NCI-H774 (cell line): Measurements from ENCODE around the gene TARS3.
"Not testable (repeated sequence)": the region's sequence is repeated elsewhere in the genome, so short reads cannot be mapped to it uniquely, and the experiment has no call there.

Source experiments
- DNase-seq: peaks from one replicate; lab custom pipeline; 2025; lab: John Stamatoyannopoulos, UW

Gene TARS3

DNA sequence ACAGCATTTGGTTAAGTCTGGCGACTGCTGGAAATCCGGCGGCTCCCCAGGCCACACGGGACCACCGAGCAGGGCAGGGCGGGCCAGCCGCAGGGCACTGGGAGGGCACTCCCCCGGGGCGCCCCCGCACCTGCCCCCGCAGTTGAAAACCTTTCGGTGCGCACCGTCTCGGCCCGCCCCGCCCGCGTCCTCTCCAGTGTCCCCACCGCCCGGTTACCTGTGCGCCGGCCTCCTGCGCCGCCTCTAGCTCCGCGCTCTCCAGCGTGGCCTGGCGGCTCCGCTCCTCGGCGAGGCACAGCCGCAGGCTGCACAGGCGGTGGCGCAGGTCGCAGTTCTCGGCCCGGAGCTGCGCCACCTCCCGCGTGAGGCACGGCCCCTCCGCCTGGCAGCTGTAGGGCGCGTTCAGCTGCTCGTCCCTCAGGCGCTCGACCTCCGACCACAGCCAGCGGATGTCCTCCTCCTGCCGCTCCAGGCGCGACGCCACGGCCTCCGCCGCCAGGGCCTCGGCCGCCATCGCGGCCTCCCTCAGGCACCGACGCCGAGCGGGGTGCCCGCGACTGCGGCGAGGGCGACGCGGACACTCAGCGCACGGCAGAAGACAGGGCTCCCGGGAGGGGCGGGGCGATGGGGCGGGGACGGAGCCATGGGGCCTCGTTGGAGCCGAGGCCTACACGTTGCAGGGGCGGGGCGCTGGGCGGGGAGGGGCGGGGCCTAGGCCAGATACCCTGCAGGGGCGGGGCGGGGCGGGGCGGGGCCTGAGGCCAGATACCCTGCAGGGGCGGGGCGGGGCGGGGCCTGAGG is at the start of gene TARS3:
TARS3 (minus strand) TSS at position 600 of the 801 bp plus-strand sequence; CDS start at position 514, 86 bp downstream.
- DNase-seq, result peak; percentile 85

DNA sequence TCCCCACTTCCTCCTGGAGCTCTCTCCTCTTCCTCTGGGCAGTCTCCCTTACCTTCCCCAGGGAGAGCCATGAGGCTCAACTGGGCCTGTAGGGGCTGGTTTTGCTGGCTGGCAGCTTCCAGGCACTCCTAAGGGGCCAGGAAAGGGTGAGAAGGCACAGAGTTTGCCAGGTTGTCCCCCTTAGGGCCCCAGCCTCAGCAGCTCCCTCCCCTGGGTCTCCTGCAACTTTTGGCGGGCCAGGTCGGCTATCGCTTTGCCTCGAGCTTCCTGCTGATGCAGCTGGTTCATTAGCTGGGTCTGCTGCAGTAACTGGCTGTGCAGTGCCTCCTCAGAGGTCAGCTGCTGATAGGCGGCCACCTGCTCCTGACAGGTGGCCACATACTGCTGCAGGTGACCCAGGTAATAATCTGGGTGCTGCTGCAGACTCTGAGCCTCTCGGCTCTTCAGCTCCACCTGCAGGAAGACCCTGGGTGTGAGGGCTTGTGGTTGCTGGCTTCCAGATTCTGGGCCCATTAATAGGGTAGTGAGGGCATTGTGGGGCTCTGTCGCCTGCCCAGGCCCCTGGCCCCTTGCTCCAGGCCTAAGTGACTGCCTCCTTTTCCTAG is 49.3 kb upstream of the TARS3 start:
- peak; percentile 79 for DNase-seq

DNA sequence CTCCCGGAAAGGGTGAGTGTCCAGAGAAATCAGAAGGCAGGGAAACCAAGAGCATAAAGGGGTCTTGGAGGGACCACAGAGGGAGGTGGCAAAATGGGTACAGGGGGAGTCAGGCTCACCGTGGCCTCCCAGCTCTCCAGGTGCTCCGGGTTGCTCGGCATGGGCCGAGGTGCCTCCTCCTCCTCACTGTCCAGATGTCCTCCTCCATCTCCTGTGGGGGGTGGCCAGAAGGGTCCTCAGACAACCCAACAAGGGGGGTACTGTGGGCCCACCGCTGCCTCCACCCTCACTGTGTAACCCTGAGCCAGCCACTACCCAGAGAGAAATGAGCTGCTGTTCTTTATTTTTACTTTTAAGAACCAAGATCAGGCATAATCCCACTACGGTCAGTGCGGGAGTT is 48.6 kb upstream of the TARS3 start:
- DNase-seq, result no peak

DNA sequence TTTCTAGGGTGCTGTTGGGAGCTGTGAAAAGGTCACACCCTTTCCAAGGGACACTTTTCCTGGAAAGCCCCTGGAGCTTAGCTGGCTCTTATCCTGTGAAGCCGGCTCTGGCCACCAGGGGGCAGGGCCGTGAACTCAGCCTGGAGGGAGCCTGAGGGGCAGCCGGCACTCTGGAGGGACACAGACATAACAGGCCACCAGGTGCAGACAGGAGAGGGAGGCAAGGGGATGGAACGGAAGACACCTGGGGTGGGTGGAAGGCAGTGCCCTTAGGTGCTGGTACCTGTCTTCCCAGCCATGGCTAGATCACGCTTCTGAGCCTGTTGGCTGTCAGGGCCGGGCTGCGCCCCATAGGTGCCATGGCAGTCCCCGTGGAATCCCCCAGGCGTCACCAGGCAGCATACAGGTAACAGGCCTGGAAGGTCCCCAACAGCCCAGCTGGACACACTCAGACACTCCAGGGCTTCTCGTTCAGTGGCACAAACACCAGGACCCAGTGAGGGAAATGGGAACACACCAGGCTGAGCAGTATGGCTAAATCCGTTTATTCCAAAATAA is 42.9 kb upstream of the TARS3 start:
- DNase-seq, result not testable (repeated sequence)

DNA sequence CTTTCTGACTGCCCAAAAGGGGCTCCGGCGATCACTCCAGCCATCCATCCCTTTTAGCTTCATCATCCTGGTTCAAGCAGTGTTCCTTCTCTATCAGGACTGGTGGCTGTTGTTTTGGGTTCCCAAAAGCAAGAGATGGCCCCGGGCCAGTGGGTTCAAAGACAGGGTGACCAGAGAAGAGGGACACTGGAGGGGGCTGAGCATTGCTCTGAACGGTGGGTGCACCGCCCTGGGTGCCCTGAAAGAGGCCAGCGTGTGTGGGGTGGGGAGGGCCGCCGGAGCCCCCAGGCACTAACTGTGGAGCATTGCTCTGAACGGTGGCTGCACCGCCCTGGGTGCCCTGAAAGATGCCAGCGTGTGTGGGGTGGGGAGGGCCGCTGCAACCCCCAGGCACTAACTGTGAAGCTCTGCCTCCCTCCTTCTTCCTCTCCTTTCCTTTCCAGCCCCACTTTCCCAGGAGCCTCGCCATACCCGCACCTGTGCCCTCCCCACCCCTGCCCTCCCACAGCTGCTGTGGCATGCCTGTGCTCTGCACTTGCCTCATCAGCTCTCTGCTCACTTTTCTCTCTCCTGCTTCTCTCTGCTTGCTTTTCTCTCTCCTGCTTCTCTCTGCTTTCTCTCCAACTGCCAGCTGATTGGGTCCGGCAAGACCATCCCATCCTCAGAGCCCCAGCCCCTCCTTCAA is 41.6 kb upstream of the TARS3 start:
- DNase-seq, result no peak

DNA sequence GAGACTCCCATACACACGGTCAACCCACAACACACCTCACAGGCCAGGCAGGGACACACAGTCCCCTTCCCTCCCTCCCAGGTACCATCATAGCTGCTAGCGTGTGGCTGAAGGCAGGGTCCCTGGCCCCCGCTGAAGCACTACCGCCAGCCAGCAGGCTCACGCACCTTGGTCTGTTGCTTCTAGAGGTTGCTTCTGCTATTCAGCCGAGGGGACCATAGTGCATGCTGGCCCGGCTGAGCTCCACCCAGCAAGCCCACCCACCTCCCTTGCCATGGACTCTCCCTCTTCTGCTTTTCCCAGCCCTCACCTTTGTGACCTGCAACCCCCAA is 41.0 kb upstream of the TARS3 start:
- DNase-seq, result not testable (repeated sequence)

DNA sequence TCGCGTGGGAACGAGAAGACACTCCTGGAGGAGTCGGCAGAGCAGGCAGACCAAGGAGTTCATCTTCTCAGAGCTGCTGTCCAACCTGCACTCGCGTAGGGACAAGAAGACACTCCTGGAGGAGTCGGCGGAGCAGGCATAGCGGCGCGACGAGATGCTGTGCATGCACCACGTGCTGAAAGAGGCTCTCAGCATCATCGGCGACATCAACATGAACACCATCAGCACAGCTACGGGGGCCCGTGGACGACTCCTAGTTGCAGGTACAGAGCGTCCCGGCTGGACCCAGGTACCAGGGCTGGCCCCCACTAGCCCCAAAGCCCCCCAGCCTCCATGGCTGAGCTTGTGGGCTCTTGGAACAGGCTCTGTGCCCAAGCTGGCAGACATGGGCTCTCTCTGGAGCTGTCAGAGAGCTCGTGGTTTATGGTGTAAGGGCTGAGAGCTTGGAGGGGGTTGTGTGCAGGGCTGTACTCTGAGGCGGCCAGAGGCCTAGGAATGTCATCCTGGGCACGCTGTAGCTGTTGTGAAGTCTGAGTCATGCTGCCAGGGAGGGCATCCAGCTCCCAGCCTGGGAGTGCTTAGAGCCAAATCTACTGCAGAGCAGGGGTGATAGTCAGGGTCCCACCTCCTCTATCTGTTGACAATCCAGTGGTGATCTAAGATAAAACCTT is 40.5 kb upstream of the TARS3 start:
- not testable (repeated sequence) for DNase-seq

DNA sequence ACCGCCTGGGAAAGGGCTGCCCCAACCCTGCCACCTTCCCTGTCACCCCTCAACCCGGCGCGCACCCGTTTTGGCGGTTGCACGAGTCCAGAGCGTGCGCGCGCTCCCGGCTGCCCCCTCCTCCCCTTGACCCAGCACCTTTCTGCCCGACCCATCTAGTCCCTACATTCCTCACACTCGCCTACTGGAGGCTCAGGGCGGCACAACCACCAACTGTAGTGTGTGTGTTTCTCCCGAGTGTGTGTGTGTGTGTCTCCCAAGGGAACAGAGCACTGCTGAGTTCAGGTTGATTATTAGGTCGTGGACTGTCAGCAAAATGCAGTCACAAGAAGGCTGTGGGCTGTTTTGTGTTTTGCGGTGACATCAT is 22.4 kb upstream of the TARS3 start:
- not testable (repeated sequence) for DNase-seq

DNA sequence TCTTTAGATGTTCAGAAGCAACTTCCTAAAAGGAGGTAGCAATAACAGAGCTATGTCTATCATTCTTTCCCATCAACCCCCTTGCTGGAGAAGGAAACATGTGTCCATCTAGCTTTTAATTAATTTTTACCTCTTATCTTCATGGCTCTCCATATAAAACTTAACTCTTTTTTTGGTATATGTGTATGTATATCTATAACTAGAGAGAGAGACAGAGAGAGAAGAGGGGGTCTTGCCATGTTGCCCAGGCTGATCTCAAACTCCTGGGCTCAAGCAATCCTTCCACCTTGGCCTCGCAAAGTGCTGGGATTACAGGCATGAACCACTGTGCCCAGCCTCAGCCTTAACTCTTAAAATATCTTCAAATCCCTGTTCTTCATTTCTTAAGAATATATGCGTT is 10.6 kb upstream of the TARS3 start:
- DNase-seq, result not testable (repeated sequence)

DNA sequence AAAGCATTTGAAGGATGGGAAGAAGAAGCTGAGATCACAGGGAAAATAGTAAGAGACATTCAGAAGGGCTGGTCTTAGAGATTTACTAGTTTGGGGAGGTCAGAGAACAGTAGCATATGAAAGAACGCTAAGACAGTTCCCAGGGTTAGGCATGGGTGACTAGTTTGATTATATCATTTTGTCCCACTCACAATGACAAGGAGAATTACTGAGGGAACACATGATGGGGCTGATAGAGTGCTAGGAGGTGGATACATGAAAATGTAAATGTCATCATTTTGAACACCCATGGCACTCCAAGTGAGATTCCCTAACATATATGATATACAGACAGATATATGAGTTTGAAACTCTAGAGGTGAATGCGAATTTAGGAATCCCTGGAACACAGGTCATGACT is 9.3 kb upstream of the TARS3 start:
- no peak for DNase-seq

DNA sequence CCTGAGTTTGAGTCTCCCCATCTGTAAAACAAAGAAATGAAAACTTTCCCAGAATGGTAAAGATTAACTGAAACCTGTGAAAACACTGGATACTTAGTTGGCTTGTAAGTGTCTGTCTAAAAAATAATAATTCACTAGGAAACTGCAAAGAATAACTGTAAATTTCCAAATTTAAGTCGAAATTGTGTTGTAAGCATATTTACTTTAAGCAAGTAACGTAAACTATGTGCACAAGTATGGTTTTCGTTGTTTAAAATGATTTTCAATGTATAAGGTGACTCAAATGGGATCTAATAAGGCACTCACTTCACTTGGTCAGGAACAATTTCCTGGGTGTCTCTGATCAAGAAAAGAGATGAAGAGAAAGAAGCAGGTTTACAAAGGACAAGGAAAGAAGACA is 8.5 kb upstream of the TARS3 start:
- DNase-seq, result no peak

DNA sequence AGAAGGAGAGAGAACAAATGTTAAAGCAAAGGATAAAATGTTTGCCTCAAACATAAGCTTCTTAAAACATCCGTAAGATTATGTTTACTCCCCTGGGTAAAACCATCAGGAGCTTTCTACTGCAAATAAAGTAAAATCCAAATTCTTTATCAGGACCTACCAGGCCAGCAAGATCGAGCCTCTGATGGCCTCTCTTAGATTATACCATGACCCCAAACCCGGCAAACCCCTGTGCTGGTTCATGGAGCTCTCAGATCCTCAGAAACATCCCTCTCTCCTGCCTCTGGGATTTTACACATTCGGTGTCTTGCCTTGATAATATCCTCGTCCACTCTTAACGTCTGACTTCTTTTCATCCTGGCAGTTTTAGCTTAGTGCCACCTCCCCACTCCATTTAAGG is 7.5 kb upstream of the TARS3 start:
- DNase-seq, result no peak

DNA sequence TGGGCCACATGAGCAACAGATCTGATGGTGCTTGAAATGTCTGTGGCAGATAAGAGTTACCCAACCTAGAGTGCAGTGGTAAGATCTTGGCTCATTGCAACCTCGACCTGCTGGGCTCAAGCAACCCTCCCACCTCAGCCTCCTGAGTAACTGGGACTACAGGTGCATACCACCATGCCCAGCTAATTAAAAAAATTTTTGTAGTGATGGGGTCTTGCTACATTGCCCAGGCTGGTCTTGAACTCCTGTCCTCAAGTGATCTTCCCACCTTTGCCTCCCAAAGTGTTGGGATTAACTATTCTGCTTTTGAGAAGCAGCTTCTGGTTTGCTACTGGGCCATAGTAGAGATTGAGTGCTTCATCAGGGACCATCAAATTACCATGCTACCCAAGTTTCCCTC is 2.9 kb upstream of the TARS3 start:
- no peak for DNase-seq

DNA sequence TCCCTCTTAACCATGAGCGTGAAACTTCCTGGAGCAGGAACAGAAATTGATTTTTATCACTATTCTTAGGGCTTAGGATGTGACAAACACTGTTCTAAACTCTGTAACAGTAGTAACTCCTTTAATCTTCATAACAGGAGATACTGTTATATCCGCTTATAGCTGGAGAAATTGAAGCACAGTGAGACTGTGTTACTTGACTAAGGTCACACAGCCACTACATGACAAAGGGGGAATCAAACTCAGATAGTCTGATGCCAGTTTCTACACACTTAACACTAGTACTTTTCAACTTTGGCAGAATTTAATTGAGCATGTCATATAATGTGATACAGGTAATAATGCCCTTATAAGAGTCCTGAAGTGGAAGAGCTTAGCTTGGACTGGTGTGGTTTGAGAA is 800 bp upstream of the TARS3 start:
- no peak for DNase-seq

DNA sequence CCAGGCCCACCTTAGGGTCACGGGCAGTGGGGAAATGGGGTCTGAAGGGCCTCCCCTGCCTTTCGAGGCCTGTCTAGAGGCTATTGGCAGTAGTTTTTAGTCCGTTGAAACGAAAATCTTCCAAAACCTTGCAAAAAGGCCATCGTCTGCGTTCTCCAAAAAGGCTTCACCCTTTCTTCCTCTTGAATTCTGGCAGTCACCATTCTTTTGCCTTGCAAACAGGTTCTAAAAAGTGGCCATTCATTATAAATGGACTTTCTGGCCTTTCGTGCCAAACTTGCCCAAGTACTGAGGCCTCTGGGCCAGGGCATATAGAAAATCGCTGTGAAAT is 367 bp upstream of the TARS3 start:
- no peak for DNase-seq

DNA sequence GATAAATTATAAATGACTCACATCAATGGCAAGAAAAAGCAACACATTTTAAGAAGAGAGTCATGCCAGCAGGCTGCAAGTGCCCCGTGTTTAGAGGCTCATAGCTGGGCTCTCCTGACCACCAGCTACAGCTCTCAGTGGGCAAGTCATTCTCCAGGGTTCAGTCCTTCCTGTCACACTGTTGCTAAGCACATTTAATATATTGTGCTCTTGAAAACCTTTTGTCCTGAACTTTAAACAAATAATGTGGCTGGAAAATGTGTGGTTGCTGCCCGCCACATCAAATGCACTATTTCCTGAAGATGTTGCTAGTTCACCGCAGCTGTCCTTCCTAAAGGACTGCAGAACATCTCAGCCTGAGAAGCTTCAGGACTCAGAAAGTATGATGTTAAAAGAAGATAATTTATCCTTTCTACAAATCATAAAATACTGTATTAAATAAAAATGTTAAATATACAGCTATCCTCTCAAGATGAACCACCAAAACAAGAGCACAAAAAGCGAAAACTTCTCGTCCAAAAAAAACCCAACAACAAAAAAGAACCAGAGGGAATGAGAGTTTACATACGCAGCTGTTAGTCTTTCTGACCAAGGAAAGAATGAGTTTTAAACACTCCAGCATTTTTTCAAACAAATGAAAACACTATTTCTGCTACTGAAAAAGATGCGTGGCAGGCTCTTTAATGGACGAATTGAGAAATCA is 951 bp downstream of the TARS3 start:
- DNase-seq, result peak; percentile 38

DNA sequence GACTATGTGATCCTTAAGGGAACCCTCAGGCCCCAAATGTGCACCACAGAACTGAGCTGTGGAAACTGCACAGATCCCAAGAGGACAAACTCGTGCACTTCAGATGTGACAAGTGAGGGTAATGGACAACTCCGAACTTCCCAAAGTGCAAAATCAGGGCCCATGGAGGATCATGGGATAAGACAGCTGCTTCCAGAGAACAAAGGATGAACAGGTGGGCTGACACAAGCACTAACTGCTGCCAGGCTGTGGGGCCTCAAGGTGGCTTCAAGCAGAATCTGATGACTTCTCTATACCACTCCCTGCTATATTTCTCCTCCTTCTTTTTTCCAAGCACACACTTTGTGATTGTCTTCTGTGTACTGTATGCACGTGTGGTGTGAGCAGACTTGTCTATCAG is 5.4 kb downstream of the TARS3 start:
- no peak for DNase-seq

DNA sequence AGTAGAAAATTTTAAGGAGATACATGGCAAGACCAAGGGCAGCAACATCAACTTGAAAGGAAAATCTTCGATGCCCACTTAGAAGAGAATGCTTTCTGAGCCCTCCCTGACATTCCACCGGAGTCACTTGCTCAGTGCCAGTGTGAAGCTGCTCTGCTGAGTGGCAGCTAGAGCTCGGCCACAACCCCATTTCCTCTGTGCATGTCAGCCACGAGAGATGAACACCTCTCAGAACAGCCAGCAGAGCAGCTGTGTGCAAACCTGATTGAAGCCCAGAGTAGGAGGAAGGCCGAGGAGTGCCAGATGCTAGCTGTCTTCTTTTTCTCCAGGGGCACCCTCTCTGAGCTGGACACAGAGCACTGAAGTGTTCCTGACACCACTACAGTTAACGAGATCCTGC is 12.2 kb downstream of the TARS3 start:
- DNase-seq, result no peak

DNA sequence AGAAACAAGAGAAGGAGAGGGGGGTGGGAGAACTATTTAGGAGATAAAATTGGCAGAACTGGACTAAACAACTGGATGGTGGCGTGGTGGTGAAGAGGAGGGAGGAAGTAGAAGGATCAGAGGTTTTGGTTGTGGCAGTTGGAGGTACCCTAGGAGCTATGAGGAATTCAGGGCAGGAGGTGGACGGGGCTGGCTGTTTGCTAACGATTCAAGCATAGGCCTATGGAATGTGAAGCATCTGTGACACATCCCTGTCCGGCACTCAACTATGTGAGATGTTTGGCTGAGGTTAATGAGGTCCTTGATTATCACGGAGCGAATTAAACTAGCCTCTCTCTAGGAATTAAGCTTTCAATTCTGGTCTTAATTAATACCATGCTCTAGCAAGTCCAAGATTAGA is 13.5 kb downstream of the TARS3 start:
- no peak for DNase-seq

DNA sequence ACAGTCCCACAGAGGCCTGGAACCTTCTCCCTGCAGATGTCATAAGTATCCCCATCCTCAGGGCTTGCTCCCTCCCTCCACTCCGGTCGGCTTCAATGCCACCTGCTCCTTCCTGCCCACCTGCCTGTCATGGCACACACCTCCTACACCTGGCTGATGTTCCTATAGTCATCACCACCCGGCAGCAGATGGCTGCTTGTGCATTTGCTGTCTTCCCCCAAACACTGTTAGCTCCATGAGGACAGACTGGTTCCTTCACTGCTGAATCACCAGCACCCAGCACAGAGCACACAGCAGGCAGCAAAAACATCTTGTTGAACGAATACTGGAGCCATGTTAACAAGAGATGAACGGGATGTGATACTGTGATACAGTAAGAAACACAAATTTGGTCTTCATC is 14.8 kb downstream of the TARS3 start:
- DNase-seq, result no peak

DNA sequence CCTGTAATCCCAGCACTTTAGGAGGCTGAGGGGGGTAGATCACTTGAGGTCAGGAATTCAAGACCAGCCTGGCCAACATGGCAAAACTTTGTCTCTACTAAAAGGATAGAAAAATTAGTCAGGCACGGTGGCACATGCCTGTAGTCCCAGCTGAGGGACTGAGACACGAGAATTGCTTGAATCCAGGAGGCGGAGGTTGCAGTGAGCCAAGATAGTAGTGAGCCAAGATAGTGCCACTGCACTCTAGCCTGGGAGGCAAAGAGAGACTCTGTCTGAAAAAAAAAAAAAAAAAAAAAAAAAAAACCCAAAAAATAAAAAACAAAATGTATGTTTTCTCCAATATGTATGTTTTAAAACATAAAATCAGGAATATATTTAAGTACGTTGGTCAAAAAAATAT is 16.3 kb downstream of the TARS3 start:
- no peak for DNase-seq

DNA sequence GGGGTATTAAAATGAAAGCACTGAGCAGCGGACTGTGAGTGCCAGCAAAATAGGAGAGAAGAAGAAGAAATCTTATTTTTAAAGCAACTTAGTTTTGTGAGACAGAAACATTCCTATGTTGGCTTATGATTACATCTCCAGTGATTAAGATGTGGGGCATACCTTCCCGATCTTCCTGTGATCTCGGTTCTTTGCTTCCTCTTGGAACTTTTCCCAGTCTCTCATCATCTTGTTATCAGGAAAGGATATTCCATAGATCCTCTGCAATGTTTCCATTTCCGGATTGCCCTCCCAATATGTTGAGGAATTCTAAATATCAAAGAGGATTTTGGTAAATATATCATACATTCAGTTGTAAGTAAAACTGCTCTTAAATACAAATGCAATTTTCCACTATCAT is 22.2 kb downstream of the TARS3 start:
- DNase-seq, result no peak
